WTC11 (cell line): Measurements from ENCODE around the gene FGF18.

Experiments used
- SP1 ChIP-seq: sonication (generic); formaldehyde crosslinking; conservative IDR thresholded peaks from 2 replicates; pipeline ENCODE4 v1.8.1; 2022; ENCODE audit warnings: missing genetic modification reagents
- TF ChIP-seq, protein P1 (sequence below): fragments of 250-450 bp; sonication (Bioruptor Pico); IDR thresholded peaks from 2 replicates; pipeline ENCODE4 v1.9.0; 2021; ENCODE audit warnings: moderate library complexity, mild to moderate bottlenecking, inconsistent platforms, borderline replicate concordance
- TF ChIP-seq, protein P2 (sequence below): fragments of 200-600 bp; IDR thresholded peaks from 2 replicates; pipeline ENCODE4 v1.8.0; 2022; ENCODE audit warnings: antibody characterized with exemption

DNA sequence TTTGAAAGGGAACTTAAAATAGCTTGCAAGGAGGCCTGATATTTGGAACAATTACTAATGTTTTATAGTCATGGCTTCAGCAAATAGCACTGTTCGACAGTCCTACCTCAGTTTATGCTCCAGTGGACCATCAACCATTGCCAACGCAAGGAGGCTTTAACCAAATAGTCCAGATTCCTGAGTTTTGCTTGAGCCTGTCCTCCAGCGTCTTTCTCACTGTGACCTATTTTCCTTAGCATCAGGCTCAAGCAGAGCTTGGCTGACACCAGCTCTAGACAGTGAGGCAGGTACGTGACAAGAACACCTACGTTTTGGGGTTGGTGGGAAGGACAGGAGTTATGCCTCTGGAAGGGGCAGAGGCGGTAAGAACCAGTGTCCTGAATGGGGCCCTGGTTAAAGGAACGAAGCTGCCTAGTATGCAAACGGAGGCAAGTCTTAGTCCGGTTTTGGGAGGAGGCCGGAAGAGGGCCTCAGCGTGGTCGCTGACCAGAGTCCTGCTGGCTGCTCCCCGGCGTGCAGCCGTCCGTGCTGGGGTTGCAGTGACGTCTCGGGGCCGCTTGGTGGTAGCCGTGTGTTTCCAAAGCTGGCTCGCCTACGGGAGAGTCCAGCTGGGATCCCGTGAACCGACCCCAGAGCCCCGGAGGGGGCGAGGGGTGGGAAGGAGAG, 998 bp upstream of the FGF18 start:
- TF ChIP-seq, protein P1, sequence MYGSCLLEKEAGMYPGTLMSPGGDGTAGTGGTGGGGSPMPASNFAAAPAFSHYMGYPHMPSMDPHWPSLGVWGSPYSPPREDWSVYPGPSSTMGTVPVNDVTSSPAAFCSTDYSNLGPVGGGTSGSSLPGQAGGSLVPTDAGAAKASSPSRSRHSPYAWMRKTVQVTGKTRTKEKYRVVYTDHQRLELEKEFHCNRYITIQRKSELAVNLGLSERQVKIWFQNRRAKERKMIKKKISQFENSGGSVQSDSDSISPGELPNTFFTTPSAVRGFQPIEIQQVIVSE, result no peak
- TF ChIP-seq, protein P2, sequence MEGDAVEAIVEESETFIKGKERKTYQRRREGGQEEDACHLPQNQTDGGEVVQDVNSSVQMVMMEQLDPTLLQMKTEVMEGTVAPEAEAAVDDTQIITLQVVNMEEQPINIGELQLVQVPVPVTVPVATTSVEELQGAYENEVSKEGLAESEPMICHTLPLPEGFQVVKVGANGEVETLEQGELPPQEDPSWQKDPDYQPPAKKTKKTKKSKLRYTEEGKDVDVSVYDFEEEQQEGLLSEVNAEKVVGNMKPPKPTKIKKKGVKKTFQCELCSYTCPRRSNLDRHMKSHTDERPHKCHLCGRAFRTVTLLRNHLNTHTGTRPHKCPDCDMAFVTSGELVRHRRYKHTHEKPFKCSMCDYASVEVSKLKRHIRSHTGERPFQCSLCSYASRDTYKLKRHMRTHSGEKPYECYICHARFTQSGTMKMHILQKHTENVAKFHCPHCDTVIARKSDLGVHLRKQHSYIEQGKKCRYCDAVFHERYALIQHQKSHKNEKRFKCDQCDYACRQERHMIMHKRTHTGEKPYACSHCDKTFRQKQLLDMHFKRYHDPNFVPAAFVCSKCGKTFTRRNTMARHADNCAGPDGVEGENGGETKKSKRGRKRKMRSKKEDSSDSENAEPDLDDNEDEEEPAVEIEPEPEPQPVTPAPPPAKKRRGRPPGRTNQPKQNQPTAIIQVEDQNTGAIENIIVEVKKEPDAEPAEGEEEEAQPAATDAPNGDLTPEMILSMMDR, result peak; percentile 77
- no peak for TF ChIP-seq SP1 (CRISPR knock-in tag)
